H1 (cell line): ENCODE data around the gene P2RX1. TPM values are rescaled to one million over a fixed set of nuclear protein-coding genes. Genes with fewer than 3 reads are reported as not detected.

Experiments used
- CTCF ChIA-PET: fragments of 300-600 bp; sonication (Branson Sonifier 250); formaldehyde crosslinking; loops from one replicate; lab custom pipeline; 2021; ENCODE audit not compliant: partially characterized antibody; lab: Charles Lee
- POLR2A ChIA-PET: fragments of 300-600 bp; sonication (Branson Sonifier 250); formaldehyde crosslinking; loops from one replicate; lab custom pipeline; 2021; ENCODE audit warnings: inconsistent platforms; ENCODE audit not compliant: partially characterized antibody; lab: Charles Lee
- DNase-seq, 2 experiments: peaks; one replicate each; pipeline versions ENCODE4 v3.0.0 to v3.0.0-alpha.2; 2010 to 2022; ENCODE audit warnings: low spot score in 2 of 2, low read depth in 1 of 2, mixed read lengths in 1 of 2
- FAIRE-seq: peaks from 2 replicates; lab custom pipeline; 2011; peaks lifted over from hg19 to GRCh38; lab: Jason Lieb, UNC
- H2AFZ ChIP-seq: 2 replicates; pipeline ENCODE4 v1.8.1; 2012; ENCODE audit warnings: low read length, inconsistent platforms
- H2AK5ac ChIP-seq: 2 replicates; pipeline ENCODE4 v1.6.1; 2013; ENCODE audit warnings: low read depth, low read length
- H2BK120ac ChIP-seq: replicated peaks from 2 replicates; pipeline ENCODE3; 2013; ENCODE audit warnings: low read depth, low read length, inconsistent platforms
- H2BK12ac ChIP-seq: 2 replicates; pipeline ENCODE4 v1.6.1; 2013; ENCODE audit warnings: low read depth, low read length
- H2BK15ac ChIP-seq: 2 replicates; pipeline ENCODE4 v1.6.1; 2013; ENCODE audit warnings: low read length
- H2BK20ac ChIP-seq: 2 replicates; pipeline ENCODE4 v1.6.1; 2013; ENCODE audit warnings: low read length
- H2BK5ac ChIP-seq: 2 replicates; pipeline ENCODE4 v1.6.1; 2013; ENCODE audit warnings: low read depth, low read length
- H3K14ac ChIP-seq: 2 replicates; pipeline ENCODE4 v1.6.1; 2013; ENCODE audit warnings: inconsistent platforms; ENCODE audit not compliant: insufficient read length
- H3K18ac ChIP-seq: 2 replicates; pipeline ENCODE4 v1.6.1; 2013; ENCODE audit warnings: low read length; ENCODE audit errors: extremely low read depth
- H3K23ac ChIP-seq: 2 replicates; pipeline ENCODE4 v1.6.1; 2013; ENCODE audit warnings: inconsistent platforms; ENCODE audit not compliant: insufficient read length
- H3K23me2 ChIP-seq: 2 replicates; pipeline ENCODE4 v1.6.1; 2013; ENCODE audit warnings: low read depth, low read length
- H3K27ac ChIP-seq: 2 replicates; pipeline ENCODE4 v1.6.1; 2011; ENCODE audit warnings: low read depth, low read length, inconsistent platforms
- H3K27me3 ChIP-seq, 4 experiments: replicated peaks in 1 of 4; 1 replicate in 1 of 4; 2 replicates in 3 of 4; pipeline versions ENCODE4 v1.6.1 to v1.8.1; 2011 to 2013; ENCODE audit warnings: low read length in 3 of 4, mild to moderate bottlenecking in 3 of 4, inconsistent platforms in 2 of 4, mixed read lengths in 2 of 4, moderate library complexity in 1 of 4; ENCODE audit not compliant: control insufficient read depth in 3 of 4, insufficient read depth in 3 of 4; ENCODE audit errors: extremely low read depth in 1 of 4
- H3K36me3 ChIP-seq, 4 experiments: 2 replicates each; pipeline versions ENCODE4 v1.6.1 to v1.8.1; 2011 to 2013; ENCODE audit warnings: mild to moderate bottlenecking in 4 of 4, low read length in 3 of 4, moderate library complexity in 2 of 4, control low read depth in 1 of 4, inconsistent platforms in 1 of 4; ENCODE audit not compliant: insufficient read depth in 4 of 4, control insufficient read depth in 2 of 4
- H3K4ac ChIP-seq: replicated peaks from 2 replicates; pipeline ENCODE3; 2013; ENCODE audit warnings: low read length, low read depth, mixed read lengths, inconsistent platforms; ENCODE audit not compliant: insufficient read length
- H3K4me1 ChIP-seq, 4 experiments: replicated peaks in 1 of 4; 1 replicate in 1 of 4; 2 replicates in 3 of 4; pipeline versions ENCODE4 v1.6.1 to v1.8.1; 2011 to 2013; ENCODE audit warnings: low read length in 3 of 4, inconsistent platforms in 2 of 4, mixed read lengths in 1 of 4; ENCODE audit not compliant: insufficient read depth in 4 of 4, control insufficient read depth in 3 of 4
- H3K4me2 ChIP-seq, 2 experiments: 2 replicates each; pipeline versions ENCODE4 v1.6.1 to v1.8.1; 2011 to 2013; ENCODE audit warnings: low read depth in 2 of 2, low read length in 2 of 2, control low read depth in 1 of 2, inconsistent platforms in 1 of 2, mild to moderate bottlenecking in 1 of 2; ENCODE audit not compliant: insufficient read depth in 1 of 2
- H3K4me3 ChIP-seq, 4 experiments: fragments of 200-600, 300-600 bp in 1 of 4; sonication (generic), shearing (Covaris generic), sonication (Bioruptor Twin) in 1 of 4; 2 replicates each; pipeline versions ENCODE4 v1.5.1 to v1.8.1; 2011 to 2016; ENCODE audit warnings: low read length in 4 of 4, low read depth in 3 of 4, control low read depth in 2 of 4, inconsistent platforms in 2 of 4, mild to moderate bottlenecking in 2 of 4, mixed read lengths in 1 of 4, moderate library complexity in 1 of 4; ENCODE audit not compliant: insufficient read depth in 2 of 4; ENCODE audit errors: extremely low read depth in 1 of 4
- H3K56ac ChIP-seq: replicated peaks from 2 replicates; pipeline ENCODE3; 2013; ENCODE audit warnings: low read depth, mild to moderate bottlenecking, mixed read lengths, low read length, inconsistent platforms; ENCODE audit not compliant: insufficient read length
- H3K79me1 ChIP-seq: 2 replicates; pipeline ENCODE4 v1.6.1; 2013; ENCODE audit warnings: low read depth, low read length, control low read depth
- H3K79me2 ChIP-seq, 2 experiments: 2 replicates each; pipeline versions ENCODE4 v1.6.1 to v1.8.1; 2012 to 2013; ENCODE audit warnings: low read length in 2 of 2, mild to moderate bottlenecking in 2 of 2, inconsistent platforms in 1 of 2; ENCODE audit not compliant: insufficient read depth in 2 of 2, control insufficient read depth in 1 of 2
- H3K9ac ChIP-seq, 4 experiments: replicated peaks in 1 of 4; 1 replicate in 1 of 4; 2 replicates in 3 of 4; pipeline versions ENCODE4 v1.6.1 to v1.8.1; 2011 to 2013; ENCODE audit warnings: low read depth in 3 of 4, low read length in 3 of 4, control low read depth in 2 of 4, mild to moderate bottlenecking in 2 of 4, moderate library complexity in 2 of 4, inconsistent platforms in 1 of 4; ENCODE audit errors: extremely low read depth in 1 of 4
- H3K9me3 ChIP-seq, 2 experiments: 2 replicates each; pipeline versions ENCODE4 v1.6.1 to v1.8.1; 2012 to 2013; ENCODE audit warnings: mild to moderate bottlenecking in 2 of 2, moderate library complexity in 2 of 2, control low read depth in 1 of 2, inconsistent platforms in 1 of 2, low read depth in 1 of 2, low read length in 1 of 2, mixed read lengths in 1 of 2; ENCODE audit not compliant: insufficient read depth in 2 of 2
- H4K20me1 ChIP-seq, 2 experiments: replicated peaks in 1 of 2; 2 replicates each; pipeline versions ENCODE3 to v1.8.1; 2011 to 2013; ENCODE audit warnings: inconsistent platforms in 2 of 2, low read length in 2 of 2, mild to moderate bottlenecking in 1 of 2; ENCODE audit not compliant: insufficient read depth in 2 of 2, control insufficient read depth in 1 of 2
- H4K5ac ChIP-seq: 2 replicates; pipeline ENCODE4 v1.6.1; 2013; ENCODE audit warnings: low read length, low read depth, mixed read lengths, inconsistent platforms; ENCODE audit not compliant: insufficient read length
- H4K8ac ChIP-seq: 2 replicates; pipeline ENCODE4 v1.8.0; 2013; ENCODE audit warnings: mild to moderate bottlenecking, moderate library complexity, low read length, inconsistent platforms; ENCODE audit not compliant: insufficient read depth; ENCODE audit errors: extremely low read depth
- H4K91ac ChIP-seq: replicated peaks from 2 replicates; pipeline ENCODE3; 2013; ENCODE audit warnings: low read length, mixed read lengths, inconsistent platforms; ENCODE audit not compliant: insufficient read length
- CBX5 ChIP-seq: fragments of 300-800, 300-1000 bp; sonication (generic); IDR thresholded peaks from 2 replicates; pipeline ENCODE4 v1.7.1; 2016; ENCODE audit warnings: antibody characterized with exemption, low read length, low read depth
- CEBPB ChIP-seq: IDR thresholded peaks from 2 replicates; pipeline ENCODE4 v1.6.1; 2012; ENCODE audit warnings: low read depth, low read length
- E2F6 ChIP-seq: IDR thresholded peaks from 2 replicates; pipeline ENCODE4 v1.6.1; 2012; ENCODE audit warnings: inconsistent platforms
- EGR1 ChIP-seq: IDR thresholded peaks from 2 replicates; pipeline ENCODE4 v1.6.1; 2011; ENCODE audit warnings: low read depth, low read length, borderline replicate concordance
- EZH2 ChIP-seq: fragments of 200-600 bp; sonication (generic); IDR thresholded peaks from 2 replicates; pipeline ENCODE4 v1.7.1; 2012; ENCODE audit warnings: low read depth, mild to moderate bottlenecking, moderate library complexity, low read length, inconsistent platforms; ENCODE audit not compliant: severe bottlenecking
- KDM1A ChIP-seq: fragments of 200-600, 300-600 bp; sonication (generic); IDR thresholded peaks from 2 replicates; pipeline ENCODE4 v1.7.1; 2016; ENCODE audit warnings: mild to moderate bottlenecking, low read length, borderline replicate concordance
- KDM4A ChIP-seq: IDR thresholded peaks from one replicate; pipeline ENCODE4 v1.7.1; 2012; ENCODE audit warnings: low read depth, mild to moderate bottlenecking, moderate library complexity, low read length, inconsistent platforms; ENCODE audit not compliant: severe bottlenecking
- MAX ChIP-seq: IDR thresholded peaks from 2 replicates; pipeline ENCODE4 v1.6.1; 2012; ENCODE audit warnings: inconsistent platforms
- POLR2AphosphoS5 ChIP-seq: IDR thresholded peaks from 2 replicates; pipeline ENCODE4 v1.6.1; 2011; ENCODE audit warnings: low read depth, low read length
- SIN3A ChIP-seq, 2 experiments: IDR thresholded peaks in 1 of 2; conservative IDR thresholded peaks in 1 of 2; 2 replicates each; pipeline ENCODE4 v1.6.1; 2011 to 2012; ENCODE audit warnings: low read length in 2 of 2, improper control_type of control experiment in 1 of 2, low read depth in 1 of 2, mild to moderate bottlenecking in 1 of 2
- SP1 ChIP-seq: IDR thresholded peaks from 2 replicates; pipeline ENCODE4 v1.6.1; 2011; ENCODE audit warnings: low read depth, low read length
- SP4 ChIP-seq: IDR thresholded peaks from 2 replicates; pipeline ENCODE4 v1.6.1; 2012; ENCODE audit warnings: low read length, inconsistent platforms
- WGBS, 2 experiments: shearing (Covaris generic) in 1 of 2; methylation state at CpG; one replicate each; pipeline versions ENCODE4 v1.1.6 to v1.1.7; 2013 to 2015; ENCODE audit warnings: low lambda C conversion rate in 2 of 2, mixed read lengths in 2 of 2, inconsistent platforms in 1 of 2, low coverage in 1 of 2, missing lambda C conversion rate in 1 of 2; ENCODE audit not compliant: insufficient replicate concordance in 2 of 2, insufficient coverage in 1 of 2, insufficient read length in 1 of 2; ENCODE audit errors: extremely low coverage in 1 of 2, missing lambda C conversion rate in 1 of 2; 5-methylcytosine and 5-hydroxymethylcytosine counted together
- polyA plus RNA-seq, 7 experiments: library from polyadenylated mRNA; depleted of rRNA in 3 of 7; stranded (reverse) in 5 of 7; unstranded in 2 of 7; fragments of >200 nt in 5 of 7; fragments of 200-250 nt in 2 of 7; gene quantifications; 1 replicate in 5 of 7; 2 replicates in 1 of 7; 4 replicates in 1 of 7; pipeline versions ENCODE4 v1.2.1 to v1.2.3, GENCODE V29; 2011 to 2013; ENCODE audit warnings: missing spikeins in 2 of 7, mixed read lengths in 2 of 7
- total RNA-seq: library from RNA; stranded (reverse); fragmentation: NEBNext Ultra II Directional; extraction: Animal tissue kit (Norgen Biotek cat#: 25700); gene quantifications from 2 replicates; pipeline ENCODE4 v1.2.1, GENCODE V29; 2021

The P2RX1 gene
- total and polyA plus RNA-seq, 2 of the 8 experiments (the other 6 are each of a cell fraction or from before 2014, with no cell fraction given): 0.45 to 1.1 TPM

DNA sequence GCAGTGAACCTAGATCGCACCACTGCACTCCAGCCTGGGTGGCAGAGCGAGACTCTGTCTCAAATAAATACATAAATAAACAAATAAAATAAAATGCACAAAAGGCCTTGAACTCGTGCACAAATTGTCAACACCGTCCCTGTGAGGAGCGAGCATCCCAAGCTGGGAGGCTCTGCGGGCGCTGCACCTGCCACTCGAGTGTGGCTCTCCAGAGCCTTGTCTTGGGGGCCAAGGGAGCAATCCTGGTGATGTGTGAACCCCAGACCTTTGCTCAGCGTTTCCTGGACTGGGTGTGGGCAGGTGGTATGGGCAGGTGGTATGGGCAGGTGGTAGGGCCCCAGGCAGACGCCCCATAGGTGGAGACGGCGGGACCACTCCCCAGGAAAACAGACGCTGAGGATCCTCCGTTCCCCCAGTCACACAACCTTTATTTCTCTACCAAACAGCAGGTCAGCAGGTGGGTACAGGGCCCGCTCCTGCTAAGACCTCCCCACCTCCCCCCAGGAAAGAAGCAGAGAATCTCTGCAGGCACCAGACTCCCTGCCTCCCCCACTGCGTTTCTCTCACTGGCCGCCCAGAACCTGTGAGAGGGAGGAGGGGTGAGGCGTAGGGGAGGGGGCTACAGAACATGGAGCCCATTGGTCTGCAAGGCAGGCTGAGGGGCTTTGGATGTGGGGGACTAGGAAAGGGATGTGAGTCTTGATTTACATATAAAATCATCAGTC lies 7.4 kb upstream of the P2RX1 start:
- Histone ChIP-seq H3K23me2 (no peaks in the 10 kb centered on the region), H2BK12ac (no peak overlapping the region), H3K14ac (no peak overlapping the region), H3K4ac (no peak overlapping the region), H3K27ac (no peak overlapping the region), H4K5ac (no peak overlapping the region), H2AFZ (no peak overlapping the region), H3K4me2 (no peak overlapping the region), H3K56ac (no peak overlapping the region), H2BK20ac (no peak overlapping the region), H2BK5ac (no peak overlapping the region), H3K27me3 (no peaks in the 10 kb centered on the region), H3K4me3 (no peak overlapping the region), H3K36me3 (no peaks in the 10 kb centered on the region), H3K4me1 (peaks cover 0 to 3% (median 0%) of the 10 kb centered on the region in 4 experiments; a peak in 3 of 7 replicates), H3K9me3 (no peaks in the 10 kb centered on the region), H2BK120ac (no peak overlapping the region), H3K79me2 (no peaks in the 10 kb centered on the region), H4K8ac (no peak overlapping the region), H3K23ac (no peak overlapping the region), H3K9ac (no peak overlapping the region), H4K20me1 (no peaks in the 10 kb centered on the region), H3K18ac (no peak overlapping the region), H2AK5ac (no peak overlapping the region), H4K91ac (no peak overlapping the region), H2BK15ac (no peak overlapping the region), H3K79me1 (no peaks in the 10 kb centered on the region)
- ChIA-PET POLR2A (interaction anchor here (1.4 kb wide), 2 partner anchors 24 to 83 kb away, joined by 4 to 5 read pairs; no protein-coding TSS in a partner anchor), CTCF (interaction anchor here (0.7 to 4.7 kb wide), 5 partner anchors 10 to 81 kb away, joined by 3 to 42 read pairs (median 10); no protein-coding TSS in a partner anchor)
- WGBS, 2 experiments: 86% methylated on average over 18 of the region's 18 CpGs; no CpG with 5 or more reads in 1 of the 2 experiments
- no peak for FAIRE-seq
- no peak for DNase-seq
- TF ChIP-seq EGR1: no peak
- no peak for TF ChIP-seq KDM4A
- TF ChIP-seq KDM1A: no peak
- no peak for TF ChIP-seq SIN3A (conservative IDR thresholded peaks at IDR 0.05 in 1 of 2, IDR thresholded peaks at IDR 0.05 in 1 of 2; ENCODE audit: low read depth in 1 of 2, low read length in 2 of 2)
- TF ChIP-seq E2F6: no peak
- no peak for TF ChIP-seq MAX
- no peak for TF ChIP-seq CEBPB
- TF ChIP-seq CBX5: no peak
- no peak for TF ChIP-seq EZH2
- no peak for TF ChIP-seq SP1
- no peak for TF ChIP-seq POLR2AphosphoS5
- TF ChIP-seq SP4: no peak
